Astrocyte (in vitro differentiated cells and primary cell): Measurements from ENCODE around the gene LMX1A. TPM values are rescaled to one million over a fixed set of nuclear protein-coding genes. Genes with fewer than 3 reads are reported as not detected.

ENCODE experiments used
- DNase-seq: peaks from one replicate; pipeline ENCODE4 v3.0.0-alpha.2; 2010; ENCODE audit warnings: low read depth
- FAIRE-seq: peaks from 2 replicates; lab custom pipeline; 2011; peaks lifted over from hg19 to GRCh38; lab: Jason Lieb, UNC
- H2AFZ ChIP-seq: 2 replicates; pipeline ENCODE4 v1.6.0; 2012; ENCODE audit warnings: low read depth, low read length, inconsistent platforms
- H3K27ac ChIP-seq: 2 replicates; pipeline ENCODE4 v1.5.1; 2011; ENCODE audit warnings: low read depth, low read length, inconsistent platforms
- H3K27me3 ChIP-seq: 2 replicates; pipeline ENCODE4 v1.6.0; 2011; ENCODE audit warnings: low read length, inconsistent platforms; ENCODE audit not compliant: insufficient read depth
- H3K36me3 ChIP-seq: 2 replicates; pipeline ENCODE4 v1.5.1; 2011; ENCODE audit warnings: low read length, inconsistent platforms; ENCODE audit not compliant: insufficient read depth
- H3K4me1 ChIP-seq: 2 replicates; pipeline ENCODE4 v1.5.1; 2011; ENCODE audit warnings: low read length, inconsistent platforms; ENCODE audit not compliant: insufficient read depth
- H3K4me2 ChIP-seq: 2 replicates; pipeline ENCODE4 v1.6.0; 2012; ENCODE audit warnings: low read length, inconsistent platforms
- H3K4me3 ChIP-seq: 2 replicates; pipeline ENCODE4 v1.5.1; 2011; ENCODE audit warnings: low read depth, mild to moderate bottlenecking, low read length, inconsistent platforms; ENCODE audit not compliant: insufficient read depth
- H3K79me2 ChIP-seq: 2 replicates; pipeline ENCODE4 v1.6.0; 2012; ENCODE audit warnings: mild to moderate bottlenecking, low read length, inconsistent platforms; ENCODE audit not compliant: insufficient read depth
- H3K9ac ChIP-seq: 2 replicates; pipeline ENCODE4 v1.6.0; 2012; ENCODE audit warnings: mild to moderate bottlenecking, low read length, inconsistent platforms
- H3K9me3 ChIP-seq: 2 replicates; pipeline ENCODE4 v1.5.1; 2012; ENCODE audit warnings: low read depth, mild to moderate bottlenecking, low read length, inconsistent platforms; ENCODE audit not compliant: insufficient read depth
- H4K20me1 ChIP-seq: 2 replicates; pipeline ENCODE4 v1.6.0; 2012; ENCODE audit warnings: low read length, inconsistent platforms; ENCODE audit not compliant: insufficient read depth
- H3K27ac Mint-ChIP-seq: one replicate; pipeline ENCODE4 v1.8.0; 2021; ENCODE audit warnings: mild to moderate bottlenecking, mixed read lengths; ENCODE audit not compliant: unreplicated experiment
- H3K27me3 Mint-ChIP-seq: one replicate; pipeline ENCODE4 v1.8.0; 2021; ENCODE audit warnings: low read depth, mixed read lengths; ENCODE audit not compliant: unreplicated experiment
- H3K36me3 Mint-ChIP-seq: one replicate; pipeline ENCODE4 v1.8.0; 2021; ENCODE audit warnings: low read depth, mixed read lengths; ENCODE audit not compliant: unreplicated experiment
- H3K4me1 Mint-ChIP-seq: one replicate; pipeline ENCODE4 v1.8.0; 2021; ENCODE audit warnings: low read depth, mixed read lengths; ENCODE audit not compliant: unreplicated experiment
- H3K4me3 Mint-ChIP-seq: one replicate; pipeline ENCODE4 v1.8.0; 2021; ENCODE audit warnings: mild to moderate bottlenecking, moderate library complexity, mixed read lengths; ENCODE audit not compliant: unreplicated experiment
- H3K9me3 Mint-ChIP-seq: one replicate; pipeline ENCODE4 v1.8.0; 2021; ENCODE audit warnings: mild to moderate bottlenecking, mixed read lengths; ENCODE audit not compliant: unreplicated experiment
- CTCF ChIP-seq: IDR thresholded peaks from 2 replicates; pipeline ENCODE4 v1.5.1; 2011; ENCODE audit warnings: low read depth, mild to moderate bottlenecking, inconsistent platforms, low read length, moderate library complexity; ENCODE audit not compliant: insufficient read depth
- EZH2 ChIP-seq: IDR thresholded peaks from 2 replicates; pipeline ENCODE4 v1.6.1; 2012; ENCODE audit warnings: mild to moderate bottlenecking, low read length, inconsistent platforms; ENCODE audit not compliant: insufficient read depth
- total RNA-seq: library from RNA; stranded (reverse); gene quantifications from 2 replicates; pipeline ENCODE4 v1.2.1, GENCODE V29; 2021

The LMX1A gene
- total RNA-seq, 1 donor from 2014 or later = not detected

GRCh38 chr1:165329104-165329503, 27.4 kb downstream of the LMX1A start:
- FAIRE-seq = no peak
- Histone ChIP-seq H3K36me3 (no peaks in the 10 kb centered on the region), H3K9ac (no peak overlapping the region), H2AFZ (no peak overlapping the region), H3K4me3 (no peak overlapping the region), H3K4me2 (no peak overlapping the region), H3K9me3 (no peaks in the 10 kb centered on the region), H3K79me2 (no peaks in the 10 kb centered on the region), H3K27ac (no peak overlapping the region), H3K27me3 (no peaks in the 10 kb centered on the region), H3K4me1 (no peaks in the 10 kb centered on the region), H4K20me1 (no peaks in the 10 kb centered on the region)
- Mint-ChIP-seq H3K36me3 (no peaks in the 10 kb centered on the region), H3K4me3 (no peak overlapping the region), H3K27me3 (peaks cover 19% of the 10 kb centered on the region), H3K27ac (no peak overlapping the region), H3K9me3 (no peaks in the 10 kb centered on the region), H3K4me1 (no peaks in the 10 kb centered on the region)
- no peak for DNase-seq
- no peak for TF ChIP-seq EZH2
- TF ChIP-seq CTCF = no peak

- Histone ChIP-seq H3K4me1 (no peaks in the 10 kb centered on the region), H3K4me3 (no peak overlapping the region), H4K20me1 (no peaks in the 10 kb centered on the region), H3K9me3 (no peaks in the 10 kb centered on the region), H3K4me2 (no peak overlapping the region), H3K9ac (no peak overlapping the region), H3K27ac (no peak overlapping the region), H3K79me2 (no peaks in the 10 kb centered on the region), H3K27me3 (no peaks in the 10 kb centered on the region), H2AFZ (no peak overlapping the region), H3K36me3 (no peaks in the 10 kb centered on the region)
- FAIRE-seq = no peak
- Mint-ChIP-seq H3K27me3 (peaks cover 19% of the 10 kb centered on the region), H3K9me3 (no peaks in the 10 kb centered on the region), H3K36me3 (no peaks in the 10 kb centered on the region), H3K4me1 (no peaks in the 10 kb centered on the region), H3K27ac (no peak overlapping the region), H3K4me3 (no peak overlapping the region)
- TF ChIP-seq CTCF (no peak), EZH2 (no peak)
- no peak for DNase-seq
These were observed 28.4 kb downstream of the LMX1A start for GRCh38 chr1:165328136-165328535.

- Histone ChIP-seq H3K9me3 (no peaks in the 10 kb centered on the region), H2AFZ (no peak overlapping the region), H3K27ac (no peak overlapping the region), H3K9ac (no peak overlapping the region), H3K27me3 (no peaks in the 10 kb centered on the region), H4K20me1 (no peaks in the 10 kb centered on the region), H3K36me3 (no peaks in the 10 kb centered on the region), H3K4me3 (no peak overlapping the region), H3K4me2 (no peak overlapping the region), H3K4me1 (no peaks in the 10 kb centered on the region), H3K79me2 (no peaks in the 10 kb centered on the region)
- TF ChIP-seq CTCF (no peak), EZH2 (no peak)
- no peak overlapping the region for H3K4me3 Mint-ChIP-seq
- FAIRE-seq (no peak), DNase-seq (no peak)
- no peaks in the 10 kb centered on the region for H3K36me3 Mint-ChIP-seq
- no peaks in the 10 kb centered on the region for H3K4me1 Mint-ChIP-seq
- H3K27ac Mint-ChIP-seq = no peak overlapping the region
- H3K9me3 Mint-ChIP-seq = no peaks in the 10 kb centered on the region
- peaks cover 19% of the 10 kb centered on the region for H3K27me3 Mint-ChIP-seq
These were observed 29.0 kb downstream of the LMX1A start for GRCh38 chr1:165327538-165327937.
